Measurements from ENCODE around the gene EFNA5. TPM values are rescaled to one million over a fixed set of nuclear protein-coding genes. Genes with fewer than 3 reads are reported as not detected.
A peak's percentile ranks its signal among the peaks of the same experiment; 100 is the strongest.
"Not testable (repeated sequence)": the region's sequence is repeated elsewhere in the genome, so short reads cannot be mapped to it uniquely, and the experiment has no call there.

EFNA5 gene
- polyA plus RNA-seq, 6 donors from 2014 or later = not detected

DNA sequence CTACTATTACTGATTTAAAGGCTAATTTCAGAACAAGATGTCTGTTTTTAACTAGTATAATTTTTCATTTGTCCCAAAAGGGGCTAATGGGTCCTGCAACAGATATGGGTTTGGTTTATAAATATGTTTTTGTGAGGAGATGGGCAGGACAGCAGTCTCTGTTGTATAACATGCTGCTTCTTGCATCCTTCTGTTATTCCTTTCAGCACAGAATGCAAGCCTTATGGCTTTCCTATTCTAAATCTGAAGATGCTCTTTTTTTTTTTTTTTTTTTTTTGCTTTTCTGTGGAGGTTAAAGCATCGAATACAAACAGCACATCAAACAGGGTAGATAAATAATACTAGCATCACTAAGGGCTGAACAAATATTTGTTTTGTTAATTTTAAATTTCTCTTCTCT lies 235.7 kb downstream of the EFNA5 start:
- DNase-seq (no peak), ATAC-seq (ENCODE audit: low read depth in 2 of 2) (no peak)
- Mint-ChIP-seq H3K4me1 (no peaks in the 10 kb centered on the region), H3K9me3 (peaks cover 0 to 19% (median 6%) of the 10 kb centered on the region in 7 donors), H3K27me3 (no peaks in the 10 kb centered on the region), H3K27ac (no peak overlapping the region), H3K36me3 (no peaks in the 10 kb centered on the region), H3K4me3 (no peak overlapping the region)

DNA sequence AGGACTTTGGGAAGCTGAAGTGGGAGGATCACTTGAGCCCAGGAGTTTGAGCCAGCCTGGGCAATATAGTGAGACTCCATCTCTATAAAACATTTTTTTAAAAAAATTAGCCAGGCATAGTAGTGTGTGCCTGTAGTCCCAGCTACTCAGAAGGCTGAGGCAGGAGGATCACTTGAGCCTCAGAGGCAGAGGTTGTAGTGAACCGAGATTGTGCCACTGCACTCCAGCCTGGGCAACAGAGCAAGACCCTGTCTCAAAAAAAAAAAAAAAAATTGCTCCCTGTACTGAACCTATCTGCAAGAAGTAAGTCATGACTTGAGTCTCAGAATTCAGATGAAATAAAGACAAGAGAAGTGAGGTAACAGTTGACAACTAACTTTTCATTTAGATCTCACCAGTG lies 237.1 kb downstream of the EFNA5 start:
- H3K36me3 Mint-ChIP-seq; H3K4me1 Mint-ChIP-seq; H3K9me3 Mint-ChIP-seq; H3K27me3 Mint-ChIP-seq; DNase-seq; H3K27ac Mint-ChIP-seq; H3K4me3 Mint-ChIP-seq; ATAC-seq (ENCODE audit: low read depth in 2 of 2): not testable (repeated sequence)

DNA sequence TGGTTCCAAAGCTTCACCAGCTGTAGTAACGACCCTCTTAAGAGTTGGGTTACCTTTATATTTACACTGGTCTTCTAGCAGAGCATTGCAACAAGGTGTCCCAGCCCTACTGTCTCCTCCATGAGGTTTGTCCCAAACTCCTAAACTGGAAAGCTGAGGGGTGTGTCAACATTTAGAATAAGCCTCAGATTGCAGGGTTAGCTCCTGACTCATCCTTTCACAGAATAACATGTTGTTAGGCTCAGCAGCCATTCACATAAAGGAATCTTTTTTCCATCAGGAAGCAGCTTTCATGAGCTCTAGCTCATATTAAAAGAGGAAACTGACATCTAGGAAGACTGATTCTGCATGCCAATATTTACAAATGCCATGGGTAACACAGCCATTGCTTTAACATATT lies 238.7 kb downstream of the EFNA5 start:
- no peak for ATAC-seq (ENCODE audit: low read depth in 2 of 2)
- Mint-ChIP-seq H3K4me1 (no peaks in the 10 kb centered on the region), H3K4me3 (no peak overlapping the region), H3K27ac (no peak overlapping the region), H3K27me3 (peaks cover 0 to 9% (median 0%) of the 10 kb centered on the region in 3 donors), H3K9me3 (peaks cover 0 to 4% (median 0%) of the 10 kb centered on the region in 7 donors), H3K36me3 (no peaks in the 10 kb centered on the region)
- no peak for DNase-seq

DNA sequence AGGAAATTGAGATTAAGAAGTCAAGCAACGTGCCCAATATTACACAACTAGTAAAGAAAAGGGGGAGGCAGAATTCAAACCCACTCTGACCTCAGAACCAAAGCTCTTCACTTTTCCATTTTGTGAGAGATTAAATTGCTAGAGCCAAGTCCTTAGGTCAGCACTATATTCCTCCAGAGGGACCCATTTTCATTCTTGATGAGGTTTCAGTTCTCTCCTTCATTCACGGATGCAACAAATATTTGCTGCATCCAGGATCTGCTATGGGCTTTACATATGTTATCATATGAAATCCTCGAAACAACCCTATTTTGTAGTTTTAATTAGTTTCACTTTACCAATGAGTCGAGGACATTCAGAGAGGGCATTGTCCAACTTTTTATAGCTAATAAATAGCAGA lies 239.2 kb downstream of the EFNA5 start:
- H3K4me3 Mint-ChIP-seq = no peak overlapping the region
- peaks cover 0 to 4% (median 0%) of the 10 kb centered on the region in 7 donors for H3K9me3 Mint-ChIP-seq
- H3K27me3 Mint-ChIP-seq = peaks cover 0 to 9% (median 0%) of the 10 kb centered on the region in 3 donors
- H3K27ac Mint-ChIP-seq = no peak overlapping the region
- H3K36me3 Mint-ChIP-seq = no peaks in the 10 kb centered on the region
- H3K4me1 Mint-ChIP-seq = no peaks in the 10 kb centered on the region
- no peak for ATAC-seq (ENCODE audit: low read depth in 2 of 2)
- DNase-seq = no peak

DNA sequence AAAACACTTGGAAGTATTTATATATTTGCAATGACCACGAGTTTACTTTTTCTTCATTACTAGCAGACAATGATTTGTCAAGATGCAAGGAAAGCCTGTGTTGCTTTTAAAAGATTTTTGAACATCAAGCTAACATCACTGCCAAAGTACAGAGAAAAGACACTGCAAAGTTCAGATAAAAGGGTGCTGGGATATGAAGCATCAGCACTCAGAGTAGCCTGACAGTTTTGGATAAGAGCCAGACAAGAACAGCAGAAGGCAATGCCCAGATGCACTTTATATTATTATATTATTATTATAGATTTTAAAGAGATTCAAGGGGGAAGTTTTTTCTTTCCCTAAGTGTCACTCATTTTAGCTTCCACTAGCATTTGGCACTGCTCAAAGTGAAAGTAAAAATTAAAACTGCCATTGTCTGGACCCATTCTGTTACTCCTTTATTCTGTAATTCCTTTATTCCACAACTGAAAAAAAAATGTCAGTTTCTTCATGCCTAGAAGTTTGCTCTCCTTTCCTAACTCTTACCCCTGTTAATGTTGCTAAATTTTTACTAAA lies 240.6 kb downstream of the EFNA5 start:
- H3K9me3 Mint-ChIP-seq = peaks cover 0 to 4% (median 0%) of the 10 kb centered on the region in 7 donors
- DNase-seq (no peak), ATAC-seq (ENCODE audit: low read depth in 2 of 2) (no peak)
- no peak overlapping the region for H3K27ac Mint-ChIP-seq
- no peaks in the 10 kb centered on the region for H3K4me1 Mint-ChIP-seq
- peaks cover 0 to 9% (median 0%) of the 10 kb centered on the region in 3 donors for H3K27me3 Mint-ChIP-seq
- H3K36me3 Mint-ChIP-seq = no peaks in the 10 kb centered on the region
- no peak overlapping the region for H3K4me3 Mint-ChIP-seq

DNA sequence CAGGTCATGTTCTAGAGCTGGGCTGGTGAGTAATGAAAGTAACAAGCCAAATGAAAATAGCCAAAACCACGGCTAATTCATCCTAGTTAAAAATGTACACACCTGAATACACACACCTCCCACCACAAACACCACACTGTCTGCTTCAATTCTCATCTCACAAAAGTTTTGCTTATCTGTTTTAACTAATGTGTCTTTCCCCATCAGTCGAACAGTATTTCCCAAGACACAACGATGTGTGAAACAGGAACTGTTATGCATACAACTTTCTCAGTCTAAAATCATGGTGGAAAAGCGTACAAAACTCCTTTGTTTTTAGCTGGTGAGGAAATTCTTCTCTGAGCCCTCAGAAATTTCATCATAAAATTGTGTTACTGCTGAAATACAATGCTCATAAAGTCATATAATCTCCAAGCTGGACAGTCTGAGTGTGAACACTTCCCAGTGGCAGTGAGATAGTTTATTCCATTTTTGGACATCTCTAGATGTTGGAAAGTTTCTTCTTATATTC lies 242.4 kb downstream of the EFNA5 start:
- ATAC-seq (ENCODE audit: low read depth in 2 of 2) (no peak), DNase-seq (no peak)
- H3K4me1 Mint-ChIP-seq = no peaks in the 10 kb centered on the region
- no peak overlapping the region for H3K27ac Mint-ChIP-seq
- no peak overlapping the region for H3K4me3 Mint-ChIP-seq
- H3K27me3 Mint-ChIP-seq = peaks cover 0 to 9% (median 0%) of the 10 kb centered on the region in 3 donors
- no peaks in the 10 kb centered on the region for H3K36me3 Mint-ChIP-seq
- peaks cover 0 to 4% (median 0%) of the 10 kb centered on the region in 7 donors for H3K9me3 Mint-ChIP-seq

DNA sequence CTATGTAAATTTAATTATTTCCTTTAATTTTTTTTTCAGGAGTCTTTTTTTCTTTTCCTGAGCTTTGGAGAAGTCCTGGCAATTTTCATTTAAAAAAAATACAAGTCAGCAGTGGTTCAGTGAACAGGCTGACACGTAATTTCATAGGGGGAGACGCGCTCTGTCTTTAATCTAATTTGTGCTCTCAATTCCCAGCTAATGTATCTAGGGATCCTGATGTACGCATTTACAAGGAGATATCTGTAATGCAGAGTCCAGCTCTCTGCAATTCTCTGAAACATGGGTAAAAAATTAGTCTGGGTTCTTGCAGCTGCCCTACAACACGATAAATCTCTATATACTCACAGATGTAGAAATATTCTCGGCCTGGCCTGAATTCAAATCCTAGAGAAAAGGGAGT lies 243.9 kb downstream of the EFNA5 start:
- ATAC-seq (ENCODE audit: low read depth in 2 of 2) = no peak
- Mint-ChIP-seq H3K27ac (no peak overlapping the region), H3K27me3 (peaks cover 0 to 18% (median 4%) of the 10 kb centered on the region in 3 donors), H3K36me3 (no peaks in the 10 kb centered on the region), H3K9me3 (peaks cover 0 to 4% (median 0%) of the 10 kb centered on the region in 7 donors), H3K4me1 (no peaks in the 10 kb centered on the region), H3K4me3 (no peak overlapping the region)
- DNase-seq = no peak

DNA sequence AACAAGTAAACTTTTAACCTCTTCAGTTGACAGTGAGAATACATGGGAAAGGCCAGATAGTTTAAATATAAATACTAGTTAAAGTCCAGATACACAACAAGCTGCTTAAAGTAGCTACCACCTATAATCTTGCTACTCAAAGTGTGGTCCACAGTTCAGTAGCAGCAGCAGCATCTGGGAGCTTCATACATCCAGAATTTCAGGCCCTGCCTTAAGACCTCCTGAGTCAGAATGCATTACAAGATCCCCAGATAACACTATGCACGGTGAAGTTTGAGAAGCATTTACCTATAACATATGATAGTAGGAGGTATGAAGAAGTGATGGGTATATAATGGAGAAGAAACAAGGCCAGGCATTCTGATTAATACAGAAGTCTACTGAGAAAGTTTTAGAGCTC lies 244.5 kb downstream of the EFNA5 start:
- no peak for DNase-seq
- Mint-ChIP-seq H3K27me3 (peaks cover 0 to 18% (median 4%) of the 10 kb centered on the region in 3 donors), H3K36me3 (no peaks in the 10 kb centered on the region), H3K27ac (peak overlapping the region in 1 of 6 donors; percentile 54), H3K9me3 (peaks cover 0 to 4% (median 0%) of the 10 kb centered on the region in 7 donors), H3K4me1 (no peaks in the 10 kb centered on the region), H3K4me3 (no peak overlapping the region)
- ATAC-seq (ENCODE audit: low read depth in 2 of 2) = no peak

DNA sequence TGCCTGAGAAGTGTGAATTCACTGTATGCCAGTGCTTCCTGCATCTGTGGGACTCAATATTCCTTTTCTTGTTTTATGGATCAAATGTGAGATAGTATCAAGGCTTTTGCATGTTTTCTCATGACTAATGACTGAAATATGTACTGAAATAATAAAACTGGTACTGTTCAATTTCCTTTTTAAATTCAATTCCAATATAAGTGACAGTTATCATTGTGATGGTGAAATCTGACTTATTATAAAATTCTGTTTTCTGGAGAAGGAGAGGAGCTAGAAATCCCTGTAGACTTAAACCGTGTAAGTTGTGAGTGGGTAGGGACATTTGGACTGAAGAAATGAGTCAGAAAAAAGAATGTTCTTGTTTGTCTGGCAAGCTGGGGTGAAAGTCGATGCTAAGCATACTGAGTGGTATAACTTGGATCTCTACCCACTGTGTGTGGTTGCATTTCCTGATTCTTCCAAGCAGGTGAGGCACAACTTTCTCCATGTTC lies 245.2 kb downstream of the EFNA5 start:
- H3K4me3 Mint-ChIP-seq = no peak overlapping the region
- H3K4me1 Mint-ChIP-seq = no peaks in the 10 kb centered on the region
- peaks cover 0 to 18% (median 4%) of the 10 kb centered on the region in 3 donors for H3K27me3 Mint-ChIP-seq
- H3K36me3 Mint-ChIP-seq = no peaks in the 10 kb centered on the region
- no peak overlapping the region for H3K27ac Mint-ChIP-seq
- ATAC-seq (ENCODE audit: low read depth in 2 of 2) = no peak
- peaks cover 0 to 4% (median 0%) of the 10 kb centered on the region in 7 donors for H3K9me3 Mint-ChIP-seq
- DNase-seq = no peak

DNA sequence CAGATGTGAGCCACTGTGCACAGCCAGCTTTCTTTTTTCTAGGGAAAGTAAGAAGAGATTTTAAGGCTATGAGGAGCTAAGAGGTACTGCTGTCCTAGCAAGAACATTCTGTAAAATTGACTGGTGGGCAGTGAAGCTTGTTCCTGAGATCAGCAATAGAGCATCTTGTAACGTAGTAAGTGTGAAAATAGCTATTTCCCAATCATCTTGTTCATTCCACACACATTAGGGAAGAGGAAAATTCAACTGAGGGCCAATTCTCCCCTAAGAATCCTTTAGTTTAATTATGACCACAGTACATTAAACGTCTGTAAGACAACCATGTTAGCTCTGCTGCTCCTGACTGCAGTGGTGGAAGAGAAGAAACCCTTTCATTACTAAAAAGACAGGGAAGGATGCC lies 246.2 kb downstream of the EFNA5 start:
- Mint-ChIP-seq H3K4me3 (no peak overlapping the region), H3K4me1 (no peaks in the 10 kb centered on the region), H3K9me3 (peaks cover 0 to 4% (median 0%) of the 10 kb centered on the region in 7 donors), H3K27me3 (peaks cover 0 to 18% (median 4%) of the 10 kb centered on the region in 3 donors), H3K27ac (no peak overlapping the region), H3K36me3 (no peaks in the 10 kb centered on the region)
- no peak for ATAC-seq (ENCODE audit: low read depth in 2 of 2)
- no peak for DNase-seq

DNA sequence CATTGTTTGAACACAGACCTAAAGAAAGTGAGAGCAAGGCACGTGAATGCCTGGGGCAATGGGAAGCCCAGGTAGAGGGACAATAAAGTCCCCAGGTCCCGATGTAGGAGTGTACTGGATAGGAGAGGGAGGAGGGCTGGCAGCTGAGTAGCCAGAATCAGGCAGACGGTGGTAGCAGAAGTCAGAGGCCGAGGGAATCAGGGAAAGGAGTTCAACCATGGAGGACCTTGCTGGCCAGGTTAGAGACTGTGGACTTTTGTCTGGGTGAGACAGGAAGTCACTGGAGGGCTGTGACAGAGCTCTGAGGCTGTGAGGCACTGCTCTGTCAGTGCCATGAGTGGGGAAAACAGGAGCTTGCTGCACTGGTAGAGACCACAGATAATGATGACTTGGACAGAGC lies 248.2 kb downstream of the EFNA5 start:
- Mint-ChIP-seq H3K36me3 (no peaks in the 10 kb centered on the region), H3K4me1 (no peaks in the 10 kb centered on the region), H3K9me3 (no peaks in the 10 kb centered on the region), H3K27me3 (peaks cover 0 to 8% (median 4%) of the 10 kb centered on the region in 3 donors), H3K27ac (peak overlapping the region in 1 of 6 donors; percentile 50), H3K4me3 (no peak overlapping the region)
- no peak for ATAC-seq (ENCODE audit: low read depth in 2 of 2)
- DNase-seq = no peak

DNA sequence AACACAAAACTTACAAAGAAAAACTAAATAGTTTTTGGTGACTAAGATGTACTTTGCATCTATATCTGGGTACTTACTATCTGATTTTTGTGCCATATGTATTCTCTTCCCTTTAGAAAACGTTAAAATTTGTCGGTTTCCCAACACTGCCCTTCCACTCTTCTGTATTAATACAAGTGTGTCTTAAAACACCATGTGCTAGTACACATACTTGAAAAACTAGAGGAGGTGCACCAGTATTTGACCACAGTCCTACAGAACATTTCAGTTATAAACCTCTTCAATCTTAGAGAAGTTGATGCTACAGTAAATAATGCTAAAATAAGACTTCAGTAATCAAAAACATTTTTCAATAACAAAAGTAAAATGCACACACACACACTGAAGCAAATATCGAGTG lies 251.2 kb downstream of the EFNA5 start:
- H3K9me3 Mint-ChIP-seq = no peaks in the 10 kb centered on the region
- no peak for ATAC-seq (ENCODE audit: low read depth in 2 of 2)
- no peak overlapping the region for H3K4me3 Mint-ChIP-seq
- peaks cover 0 to 8% (median 4%) of the 10 kb centered on the region in 3 donors for H3K27me3 Mint-ChIP-seq
- H3K36me3 Mint-ChIP-seq = no peaks in the 10 kb centered on the region
- no peak for DNase-seq
- no peak overlapping the region for H3K27ac Mint-ChIP-seq
- H3K4me1 Mint-ChIP-seq = no peaks in the 10 kb centered on the region

DNA sequence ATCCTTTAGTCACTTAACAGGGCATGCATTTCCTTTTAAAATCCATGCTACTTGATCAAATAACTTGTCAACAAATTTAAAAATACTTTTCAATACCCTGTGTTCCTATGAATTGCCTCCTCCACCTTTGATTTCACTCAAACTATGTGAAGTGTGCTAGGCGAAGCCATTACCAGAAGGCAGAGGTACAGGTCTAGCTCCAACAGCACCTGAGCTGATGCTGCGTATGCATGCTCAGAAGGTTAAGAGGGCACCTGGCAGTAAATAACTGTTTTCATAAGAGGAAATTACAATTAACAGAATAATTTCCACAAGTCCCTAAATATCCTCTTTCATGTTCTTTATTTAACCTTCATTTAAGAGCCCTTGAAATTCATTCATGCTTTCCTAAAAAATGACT lies 251.8 kb downstream of the EFNA5 start:
- ATAC-seq (ENCODE audit: low read depth in 2 of 2) (no peak), DNase-seq (no peak)
- H3K27me3 Mint-ChIP-seq = peaks cover 0 to 8% (median 4%) of the 10 kb centered on the region in 3 donors
- no peaks in the 10 kb centered on the region for H3K4me1 Mint-ChIP-seq
- no peak overlapping the region for H3K27ac Mint-ChIP-seq
- no peak overlapping the region for H3K4me3 Mint-ChIP-seq
- no peaks in the 10 kb centered on the region for H3K9me3 Mint-ChIP-seq
- H3K36me3 Mint-ChIP-seq = no peaks in the 10 kb centered on the region

DNA sequence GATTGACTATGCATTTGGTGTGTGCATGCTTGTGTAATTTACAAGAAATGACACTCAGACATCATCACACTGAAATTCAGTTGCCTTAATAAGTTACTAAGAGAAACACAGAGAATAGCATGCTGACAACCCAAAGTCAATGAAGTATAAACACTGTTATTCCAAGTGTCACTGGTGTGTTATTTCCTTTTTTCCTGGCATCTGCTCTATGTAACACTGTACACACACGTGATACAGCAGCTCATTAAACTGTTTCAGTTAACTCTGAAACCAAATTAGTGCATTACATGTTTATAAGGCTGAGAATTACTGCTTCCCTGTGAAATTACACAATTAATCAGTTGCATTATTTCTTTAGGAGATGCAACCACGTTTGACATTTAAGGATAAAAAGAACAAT lies 252.7 kb downstream of the EFNA5 start:
- Mint-ChIP-seq H3K4me3 (no peak overlapping the region), H3K4me1 (no peaks in the 10 kb centered on the region), H3K9me3 (no peaks in the 10 kb centered on the region), H3K36me3 (no peaks in the 10 kb centered on the region), H3K27me3 (peaks cover 0 to 8% (median 4%) of the 10 kb centered on the region in 3 donors), H3K27ac (no peak overlapping the region)
- DNase-seq (no peak), ATAC-seq (ENCODE audit: low read depth in 2 of 2) (no peak)

Measured in naive B cell (primary cell).